A549 treated with CpdA at 1 μM for 4 hours (cell line): ENCODE results near the gene ADGRG4. TPM values are rescaled to one million over a fixed set of nuclear protein-coding genes. Genes with fewer than 3 reads are reported as not detected.

Experiments used
- total RNA-seq: library from RNA; stranded (reverse); fragments of 200-300 nt; extraction: Qiagen RNA extraction; gene quantifications from 5 replicates; pipeline ENCODE4 v1.2.3, GENCODE V29; 2022; ENCODE audit warnings: low read depth

ADGRG4 gene, protein sequence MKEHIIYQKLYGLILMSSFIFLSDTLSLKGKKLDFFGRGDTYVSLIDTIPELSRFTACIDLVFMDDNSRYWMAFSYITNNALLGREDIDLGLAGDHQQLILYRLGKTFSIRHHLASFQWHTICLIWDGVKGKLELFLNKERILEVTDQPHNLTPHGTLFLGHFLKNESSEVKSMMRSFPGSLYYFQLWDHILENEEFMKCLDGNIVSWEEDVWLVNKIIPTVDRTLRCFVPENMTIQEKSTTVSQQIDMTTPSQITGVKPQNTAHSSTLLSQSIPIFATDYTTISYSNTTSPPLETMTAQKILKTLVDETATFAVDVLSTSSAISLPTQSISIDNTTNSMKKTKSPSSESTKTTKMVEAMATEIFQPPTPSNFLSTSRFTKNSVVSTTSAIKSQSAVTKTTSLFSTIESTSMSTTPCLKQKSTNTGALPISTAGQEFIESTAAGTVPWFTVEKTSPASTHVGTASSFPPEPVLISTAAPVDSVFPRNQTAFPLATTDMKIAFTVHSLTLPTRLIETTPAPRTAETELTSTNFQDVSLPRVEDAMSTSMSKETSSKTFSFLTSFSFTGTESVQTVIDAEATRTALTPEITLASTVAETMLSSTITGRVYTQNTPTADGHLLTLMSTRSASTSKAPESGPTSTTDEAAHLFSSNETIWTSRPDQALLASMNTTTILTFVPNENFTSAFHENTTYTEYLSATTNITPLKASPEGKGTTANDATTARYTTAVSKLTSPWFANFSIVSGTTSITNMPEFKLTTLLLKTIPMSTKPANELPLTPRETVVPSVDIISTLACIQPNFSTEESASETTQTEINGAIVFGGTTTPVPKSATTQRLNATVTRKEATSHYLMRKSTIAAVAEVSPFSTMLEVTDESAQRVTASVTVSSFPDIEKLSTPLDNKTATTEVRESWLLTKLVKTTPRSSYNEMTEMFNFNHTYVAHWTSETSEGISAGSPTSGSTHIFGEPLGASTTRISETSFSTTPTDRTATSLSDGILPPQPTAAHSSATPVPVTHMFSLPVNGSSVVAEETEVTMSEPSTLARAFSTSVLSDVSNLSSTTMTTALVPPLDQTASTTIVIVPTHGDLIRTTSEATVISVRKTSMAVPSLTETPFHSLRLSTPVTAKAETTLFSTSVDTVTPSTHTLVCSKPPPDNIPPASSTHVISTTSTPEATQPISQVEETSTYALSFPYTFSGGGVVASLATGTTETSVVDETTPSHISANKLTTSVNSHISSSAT (N-terminal part only)
- total RNA-seq = not detected in 5 replicates

DNA sequence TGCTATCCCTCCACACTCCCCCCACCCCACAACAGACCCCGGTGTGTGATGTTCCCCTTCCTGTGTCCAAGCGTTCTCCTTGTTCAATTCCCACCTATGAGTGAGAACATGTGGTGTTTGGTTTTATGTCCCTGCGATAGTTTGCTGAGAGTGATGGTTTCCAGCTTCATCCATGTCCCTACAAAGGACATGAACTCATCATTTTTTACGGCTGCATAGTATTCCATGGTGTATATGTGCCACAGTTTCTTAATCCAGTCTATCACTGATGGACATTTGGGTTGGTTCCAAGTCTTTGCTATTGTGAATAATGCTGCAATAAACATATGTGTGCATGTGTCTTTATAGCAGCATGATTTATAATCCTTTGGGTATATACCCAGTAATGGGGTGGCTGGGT is at the start of gene ADGRG4:
Gene ADGRG4 (plus strand): TSS at position 243 of the 400 bp plus-strand sequence. CDS start 7,815 bp downstream, outside the sequence.

GRCh38 chrX:136251041-136251991 is 49.4 kb upstream of the ADGRG4 start, which contains the start of gene MAP7D3:
Gene MAP7D3, minus strand, starts transcription at chrX:136251400. Its CDS starts 42 bp downstream, at chrX:136251358.

Other genes starting within 250 kb of the ADGRG4 start
- gene FHL1, start 153.4 kb upstream of the ADGRG4 start, total RNA-seq = 17.5 to 22.4 TPM (median 20.5 TPM) in 5 replicates
- gene MAP7D3, start 49.6 kb upstream of the ADGRG4 start, total RNA-seq = 11.3 to 15.7 TPM (median 12.9 TPM) in 5 replicates
- not detected in 5 replicates for gene BRS3, start 187.0 kb downstream of the ADGRG4 start, total RNA-seq
- gene HTATSF1, start 196.6 kb downstream of the ADGRG4 start, total RNA-seq = 48.3 to 76.0 TPM (median 57.4 TPM) in 5 replicates
- gene VGLL1, start 231.3 kb downstream of the ADGRG4 start, total RNA-seq = not detected in 5 replicates